ENCODE results near the gene STK32B.

Gene STK32B

DNA sequence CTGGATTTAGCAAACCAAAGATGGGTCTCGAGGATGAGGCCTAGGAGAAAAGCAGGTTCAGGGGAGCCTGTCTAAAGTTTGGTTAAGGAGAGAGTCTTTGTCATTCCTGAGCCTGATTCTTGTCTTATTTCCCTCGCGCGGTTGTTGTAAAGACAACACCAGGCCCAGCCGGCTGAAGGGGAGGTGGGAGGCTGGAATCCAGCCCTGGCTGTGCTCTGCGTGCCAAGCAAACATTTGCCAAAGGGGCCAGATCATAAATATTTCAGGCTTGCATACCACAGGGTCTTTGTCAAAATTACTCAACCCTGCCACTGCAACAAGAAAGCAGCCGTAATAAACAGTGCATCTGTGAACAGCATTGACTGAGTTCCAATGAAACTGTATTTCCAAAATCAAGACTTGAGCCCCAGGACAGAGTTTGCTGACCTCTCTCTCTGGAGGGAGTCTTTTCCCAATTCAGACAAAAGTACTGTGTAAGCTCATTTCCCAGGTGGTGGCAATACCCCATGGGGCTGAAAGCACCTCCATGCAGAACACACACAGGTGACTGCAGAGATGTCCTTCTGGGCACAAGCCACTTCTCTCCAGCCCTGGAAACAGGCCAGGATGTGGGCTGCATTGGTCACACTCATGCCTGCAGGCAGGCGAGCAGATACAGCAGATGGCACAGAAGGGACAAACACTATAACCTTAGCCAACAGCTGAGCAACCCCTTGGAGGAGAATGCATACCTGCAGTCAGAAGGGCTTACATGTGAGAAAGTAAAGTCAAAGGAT, 320.3 kb downstream of the STK32B start:
- no peak for DNase-seq

- DNase-seq = no peak
Measured at GRCh38 chr4:5372198-5372597, 320.9 kb downstream of the STK32B start.

DNA sequence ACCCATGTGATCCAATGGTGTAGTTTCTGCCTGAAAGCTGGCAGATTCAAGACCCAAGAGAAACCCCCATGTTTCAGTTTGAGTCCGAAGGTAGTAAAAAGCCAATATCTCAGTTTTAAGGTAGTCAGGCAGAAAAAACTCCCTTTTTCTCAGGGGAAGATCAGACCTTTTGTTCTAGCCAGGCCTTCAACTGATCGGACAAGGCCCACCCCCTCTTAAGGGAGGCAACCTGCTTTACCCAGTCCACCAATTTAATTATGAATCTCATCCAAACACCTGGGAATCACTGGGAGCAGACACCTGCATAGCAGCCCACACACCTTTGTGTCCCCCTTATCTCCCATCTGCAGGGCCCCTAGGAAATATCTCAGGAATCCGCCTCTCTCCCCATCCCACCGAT, 322.0 kb downstream of the STK32B start:
- no peak for DNase-seq

DNA sequence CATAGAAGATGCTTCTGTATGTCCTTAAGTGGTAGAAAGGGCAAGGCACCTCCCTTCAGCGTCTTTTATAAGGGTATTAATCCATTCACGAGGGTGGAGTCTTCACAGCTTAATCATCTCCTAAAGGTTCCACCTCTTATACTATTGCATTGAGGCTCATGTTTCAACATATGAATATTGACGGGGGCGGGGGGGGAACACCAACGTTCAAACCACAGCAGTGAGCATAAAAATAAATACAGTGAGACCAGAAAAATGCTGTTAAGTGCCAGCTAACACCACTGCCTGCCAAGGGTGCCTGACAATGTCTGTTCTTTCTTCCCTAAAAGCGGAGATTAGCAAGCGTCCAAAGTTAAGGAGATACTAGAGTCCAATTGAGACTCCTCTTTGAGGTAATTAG, 323.3 kb downstream of the STK32B start:
- DNase-seq = no peak

- DNase-seq = no peak
Measured at GRCh38 chr4:5374994-5375393, 323.7 kb downstream of the STK32B start.

DNA sequence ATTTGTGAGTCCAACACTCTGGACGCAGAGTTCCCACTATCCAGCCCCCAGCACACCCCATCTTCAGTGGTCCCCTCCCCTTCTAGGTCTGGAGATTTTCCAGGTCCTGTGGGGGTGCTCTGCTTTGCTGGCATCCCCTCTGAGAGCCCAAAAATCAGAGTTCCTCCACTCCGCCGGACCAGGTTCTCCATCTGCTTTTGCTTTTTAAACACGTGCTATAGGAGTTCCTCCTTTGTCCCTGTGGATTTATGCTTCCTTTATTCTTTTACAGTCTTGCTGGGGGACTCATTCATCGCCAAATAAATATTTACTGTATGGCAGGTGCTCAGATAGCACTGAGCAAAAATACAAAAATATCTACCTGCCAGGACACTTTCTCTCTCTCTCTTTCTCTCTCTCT, 324.7 kb downstream of the STK32B start:
- DNase-seq = no peak

- DNase-seq = no peak
Measured at GRCh38 chr4:5378002-5378401, 326.7 kb downstream of the STK32B start.

- DNase-seq = no peak
Measured at GRCh38 chr4:5379895-5380294, 328.6 kb downstream of the STK32B start.

GRCh38 chr4:5381961-5382441, 330.7 kb downstream of the STK32B start:
- no peak for DNase-seq

DNA sequence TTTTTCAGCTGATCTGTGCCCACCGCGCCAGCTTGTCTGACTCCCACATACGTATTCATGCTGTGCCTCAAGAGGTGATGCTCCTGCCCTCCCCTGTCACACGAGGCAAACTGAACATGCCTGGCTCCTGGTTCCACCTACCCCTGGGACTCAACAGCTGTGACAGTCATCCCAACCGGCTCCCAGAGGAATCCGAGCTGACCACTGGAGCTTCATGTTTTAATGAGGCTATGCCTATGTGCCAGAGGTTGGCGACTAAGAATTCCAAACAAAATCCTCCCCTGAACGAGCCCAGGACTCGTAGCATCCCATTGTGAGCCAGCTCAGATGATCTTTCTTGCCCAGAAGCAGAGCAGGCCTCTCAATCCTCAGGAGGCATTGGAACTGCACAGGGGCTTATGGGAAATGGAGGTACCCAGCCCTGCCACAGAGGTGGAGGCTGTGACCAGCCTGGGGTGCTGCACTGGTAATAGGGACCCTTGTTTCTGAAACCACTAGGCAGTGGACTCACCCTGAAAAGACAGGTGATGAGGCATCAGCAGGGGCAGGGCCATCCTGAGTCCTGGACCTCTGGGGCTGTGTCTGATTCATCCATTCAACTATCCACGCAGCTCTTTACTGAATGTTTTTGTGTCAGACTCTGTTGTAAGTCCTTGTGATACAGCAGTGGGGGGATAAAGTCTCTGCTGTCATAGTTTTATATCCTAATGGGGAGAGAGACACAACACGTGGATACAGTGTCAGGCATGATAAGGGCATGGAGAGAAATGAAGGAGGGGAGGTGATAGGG, 332.1 kb downstream of the STK32B start:
- DNase-seq = no peak

DNA sequence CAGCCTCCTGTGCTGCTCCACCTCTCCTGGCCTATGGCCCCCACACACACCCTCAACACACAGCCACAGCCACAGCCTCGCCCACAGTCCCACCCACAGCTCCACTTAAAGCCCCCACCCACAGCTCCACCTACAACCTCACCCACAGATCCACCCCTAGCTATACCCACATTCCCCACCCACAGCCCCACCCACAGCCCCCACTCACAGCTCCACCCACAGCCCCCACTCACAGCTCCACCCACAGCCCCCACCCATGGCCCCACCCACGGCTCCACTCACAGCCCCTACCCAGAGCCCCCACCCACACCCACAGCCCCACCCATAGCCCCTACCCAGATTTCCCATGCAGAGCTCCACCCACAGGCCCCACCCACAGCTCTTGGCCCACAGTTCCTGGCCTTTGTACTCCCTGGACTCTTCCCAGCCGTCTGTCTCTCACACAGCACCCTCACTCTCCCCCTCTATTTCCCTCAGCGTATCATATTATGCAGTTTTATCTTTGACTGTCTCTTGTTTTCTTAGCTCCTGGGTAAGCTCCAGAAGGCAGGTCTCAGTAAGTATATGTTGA, 334.5 kb downstream of the STK32B start:
- DNase-seq = no peak

- DNase-seq = no peak
Measured at GRCh38 chr4:5386921-5387320, 335.6 kb downstream of the STK32B start.

GRCh38 chr4:5387457-5387856, 336.2 kb downstream of the STK32B start:
- no peak for DNase-seq

GRCh38 chr4:5389756-5390310, 338.6 kb downstream of the STK32B start:
- no peak for DNase-seq

DNA sequence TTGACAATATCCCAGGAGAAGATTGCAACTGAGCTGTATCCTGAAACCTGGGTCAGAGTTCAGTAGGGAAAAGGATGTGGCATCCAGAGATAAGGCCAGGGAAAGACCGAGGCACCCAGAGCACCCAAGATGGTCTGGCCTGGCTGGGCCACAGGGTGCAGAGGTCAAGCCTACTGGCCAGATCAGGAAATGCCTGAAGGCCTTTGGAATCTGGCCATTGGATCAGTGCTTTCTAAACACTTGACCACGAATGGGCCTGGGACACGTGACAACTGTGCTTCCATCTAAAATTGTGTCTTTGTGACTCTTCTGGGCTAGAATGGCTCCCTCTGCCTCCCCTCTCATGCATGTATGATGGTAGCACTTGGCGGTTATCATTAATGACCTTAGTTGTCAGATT, 340.2 kb downstream of the STK32B start:
- DNase-seq = no peak

DNA sequence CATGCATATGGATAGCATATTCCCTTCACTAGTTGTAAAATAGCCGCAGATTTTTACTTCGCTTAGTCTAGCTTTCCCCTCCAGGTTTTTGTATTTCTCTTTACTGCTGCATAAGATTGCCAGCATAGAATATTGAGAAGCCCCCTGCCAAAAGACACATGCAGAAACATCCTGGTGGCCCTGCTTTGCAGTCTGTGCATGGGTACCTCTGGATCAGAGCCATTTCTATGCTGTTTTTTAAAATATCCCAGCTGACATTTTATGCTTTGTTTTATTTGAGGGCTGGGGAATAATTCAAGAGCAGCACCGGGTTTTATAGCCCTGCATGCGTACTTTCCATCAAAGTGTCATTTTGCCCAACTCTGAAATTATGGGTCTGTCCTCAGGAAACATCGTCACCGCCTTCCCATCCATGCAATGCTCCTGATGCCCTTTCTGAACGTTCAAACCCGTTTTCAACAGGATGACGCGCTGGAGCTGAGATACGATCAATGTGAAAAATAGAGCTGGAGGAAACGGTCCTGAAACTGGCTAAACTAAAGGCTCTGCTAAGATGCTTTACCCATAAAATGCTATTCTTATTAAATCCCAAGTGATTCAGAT, 342.7 kb downstream of the STK32B start:
- DNase-seq = no peak

- no peak for DNase-seq
Measured at GRCh38 chr4:5395781-5396180, 344.5 kb downstream of the STK32B start.

- DNase-seq = no peak
Measured at GRCh38 chr4:5398056-5398455, 346.8 kb downstream of the STK32B start.

DNA sequence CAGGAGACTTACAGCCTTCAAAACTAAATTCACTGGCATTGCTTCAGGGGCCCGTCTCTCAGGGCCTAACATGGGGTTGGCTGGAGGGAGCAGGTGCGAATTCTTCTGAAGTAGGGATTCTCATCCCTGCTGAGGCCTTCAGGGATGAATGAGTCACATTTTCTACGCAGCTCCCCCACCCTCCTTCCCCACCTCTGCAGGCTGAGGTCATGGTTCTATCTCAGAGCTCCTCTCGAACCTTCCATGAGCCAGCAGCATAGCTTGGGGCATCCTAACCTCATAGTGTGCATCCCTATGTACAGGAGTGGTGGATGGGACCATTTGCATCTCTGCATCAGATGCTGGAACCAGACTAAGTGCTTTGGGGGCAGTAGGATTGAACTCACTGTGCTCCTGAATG, 347.8 kb downstream of the STK32B start:
- DNase-seq = no peak

- no peak for DNase-seq
Measured at GRCh38 chr4:5399790-5400421, 348.6 kb downstream of the STK32B start.

- no peak for DNase-seq
Measured at GRCh38 chr4:5403746-5404497, 352.6 kb downstream of the STK32B start.

DNA sequence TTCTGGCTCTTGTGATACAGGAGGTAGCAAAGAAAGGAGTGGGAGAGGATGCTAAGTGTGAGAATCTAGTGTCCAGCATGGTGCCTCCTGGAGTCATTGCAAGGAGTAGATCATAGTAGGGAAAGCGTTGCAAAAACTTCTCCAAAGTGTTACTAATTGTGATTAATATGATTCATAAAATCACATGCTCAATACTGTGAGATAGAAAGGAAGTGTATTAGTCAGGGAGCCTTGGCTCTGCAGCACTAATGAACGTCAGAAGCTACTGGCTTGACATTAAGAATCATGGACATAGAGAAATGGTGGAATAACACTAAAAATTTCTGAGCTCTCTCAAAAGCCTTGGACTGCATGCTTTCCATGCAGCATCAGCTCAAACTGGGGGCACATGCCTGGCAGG, 358.0 kb downstream of the STK32B start:
- no peak for DNase-seq

All from CD4-positive, alpha-beta T cell treated with Interleukin-15 for 1 hour (primary cell).